ENCODE data around the gene FRMPD2.

Gene FRMPD2

GRCh38 chr10:48239618-48240017 is 34.9 kb downstream of the FRMPD2 start:
- no peak overlapping the region for H3K4me3 ChIP-seq (ENCODE audit: low read length)
- no peak for TF ChIP-seq ZNF274 (IDR thresholded peaks at IDR 0.05; ENCODE audit: low read depth, low read length)

DNA sequence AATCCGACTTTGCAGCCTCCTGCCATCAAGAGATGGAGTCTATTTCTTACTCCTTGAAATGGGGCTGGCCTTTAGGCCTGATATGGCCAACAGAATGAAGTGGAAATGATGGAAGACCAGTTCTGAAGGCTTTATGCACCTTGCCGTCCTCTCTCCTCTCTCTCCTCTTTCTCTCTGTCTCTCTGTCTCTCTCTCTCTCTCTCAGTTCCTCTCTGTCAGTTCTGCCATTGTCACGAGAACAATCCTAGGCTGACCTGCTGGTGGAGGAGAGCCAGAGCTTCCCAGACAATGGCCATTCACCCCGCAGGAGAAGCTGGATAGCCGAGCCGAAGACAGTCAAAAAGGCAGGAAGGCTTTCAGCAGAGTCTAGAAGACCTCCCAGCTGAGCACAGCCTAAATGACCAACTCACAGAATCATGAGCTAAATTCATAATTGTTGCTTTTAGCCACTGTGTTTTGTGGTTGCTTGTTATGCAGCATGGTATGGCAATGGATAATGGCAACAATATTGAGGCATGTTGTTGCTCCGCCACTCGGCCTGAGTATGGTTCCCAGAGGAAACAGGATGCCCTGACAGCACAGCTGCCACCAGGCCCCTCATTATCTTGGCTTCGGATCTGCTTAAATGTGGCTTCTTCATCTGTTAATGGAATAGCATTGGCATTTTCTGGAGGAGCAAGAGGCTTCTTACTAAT is 35.5 kb downstream of the FRMPD2 start:
- TF ChIP-seq ZNF274 (IDR thresholded peaks at IDR 0.05; ENCODE audit: low read depth, low read length) = no peak
- no peak overlapping the region for H3K4me3 ChIP-seq (ENCODE audit: low read length)

DNA sequence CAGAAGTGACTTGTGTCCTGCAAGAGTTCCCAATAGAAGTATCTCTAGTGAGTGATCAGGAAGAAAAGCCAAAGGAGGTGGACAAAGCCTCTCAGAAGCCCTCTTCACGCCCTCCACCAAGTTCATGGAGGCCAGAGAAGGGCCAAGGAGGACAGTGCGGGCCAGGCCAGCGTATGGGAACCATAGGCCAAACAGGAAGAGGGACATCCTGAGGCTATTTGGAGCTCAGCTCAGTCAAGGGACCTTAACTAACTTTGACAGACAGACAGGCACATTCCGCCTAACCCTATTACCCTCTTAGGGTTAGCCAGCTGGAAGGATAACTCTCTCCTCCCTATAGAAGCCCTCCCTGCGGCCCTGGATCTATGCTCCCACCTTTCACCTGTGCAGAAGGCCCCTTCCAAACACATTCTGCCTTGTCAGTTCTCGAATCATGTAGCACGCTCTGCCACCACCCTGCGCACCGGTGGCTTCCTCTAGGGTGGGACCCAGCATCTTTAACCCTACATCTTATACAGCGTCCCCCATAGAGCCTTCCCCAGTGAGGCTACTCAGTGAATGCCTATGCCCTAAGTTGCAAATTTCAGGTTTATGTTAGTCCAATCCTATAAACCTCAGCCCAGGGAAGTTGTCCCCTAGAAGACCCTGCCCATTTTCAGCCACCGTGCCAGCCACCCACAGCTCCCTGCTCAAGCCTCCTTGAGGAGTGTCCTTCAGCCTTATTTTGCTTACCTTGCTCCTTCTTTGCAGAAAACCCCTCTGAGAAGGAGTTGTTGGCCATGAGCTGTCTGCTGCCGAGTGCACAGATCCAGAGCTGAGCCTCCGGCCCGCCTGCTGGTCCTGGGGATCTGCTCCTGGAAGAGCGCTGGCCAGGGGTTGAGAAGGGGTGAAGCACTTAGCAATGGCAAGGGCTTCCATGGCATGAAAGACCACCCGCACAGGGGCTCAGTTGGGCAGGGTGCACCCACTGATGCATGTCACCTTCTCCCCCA is 36.9 kb downstream of the FRMPD2 start:
- TF ChIP-seq ZNF274 (IDR thresholded peaks at IDR 0.05; ENCODE audit: low read depth, low read length) = no peak
- H3K4me3 ChIP-seq (ENCODE audit: low read length) = no peak overlapping the region

GRCh38 chr10:48236199-48236621 is 38.3 kb downstream of the FRMPD2 start:
- H3K4me3 ChIP-seq (ENCODE audit: low read length) = no peak overlapping the region
- no peak for TF ChIP-seq ZNF274 (IDR thresholded peaks at IDR 0.05; ENCODE audit: low read depth, low read length)

GRCh38 chr10:48235501-48235900 is 39.0 kb downstream of the FRMPD2 start:
- TF ChIP-seq ZNF274 (IDR thresholded peaks at IDR 0.05; ENCODE audit: low read depth, low read length) = no peak
- H3K4me3 ChIP-seq (ENCODE audit: low read length) = no peak overlapping the region

DNA sequence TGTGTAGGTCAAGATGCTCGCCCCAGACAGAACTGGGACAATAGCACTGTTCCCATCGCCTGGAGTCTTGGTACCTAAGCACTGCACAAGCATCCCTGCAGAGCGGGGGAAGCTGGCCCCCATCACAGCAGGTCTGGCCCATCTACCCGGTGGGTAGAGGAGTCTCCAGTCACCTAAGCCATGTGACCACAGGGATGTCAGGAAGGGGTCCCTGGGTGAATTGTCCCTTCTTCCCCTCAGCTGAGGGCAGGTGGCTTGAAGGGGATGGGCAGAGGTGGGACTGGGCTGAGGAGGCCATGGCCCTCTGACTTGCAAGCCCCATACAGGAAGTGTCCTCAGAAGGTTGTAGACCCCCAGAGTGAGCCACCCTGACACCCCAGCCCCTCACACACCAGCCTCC is 39.7 kb downstream of the FRMPD2 start:
- no peak overlapping the region for H3K4me3 ChIP-seq (ENCODE audit: low read length)
- no peak for TF ChIP-seq ZNF274 (IDR thresholded peaks at IDR 0.05; ENCODE audit: low read depth, low read length)

GRCh38 chr10:48234295-48234694 is 40.2 kb downstream of the FRMPD2 start:
- no peak for TF ChIP-seq ZNF274 (IDR thresholded peaks at IDR 0.05; ENCODE audit: low read depth, low read length)
- H3K4me3 ChIP-seq (ENCODE audit: low read length) = no peak overlapping the region

GRCh38 chr10:48233559-48234005 is 40.9 kb downstream of the FRMPD2 start:
- no peak for TF ChIP-seq ZNF274 (IDR thresholded peaks at IDR 0.05; ENCODE audit: low read depth, low read length)
- no peak overlapping the region for H3K4me3 ChIP-seq (ENCODE audit: low read length)

- no peak for TF ChIP-seq ZNF274 (IDR thresholded peaks at IDR 0.05; ENCODE audit: low read depth, low read length)
- no peak overlapping the region for H3K4me3 ChIP-seq (ENCODE audit: low read length)
Measured at GRCh38 chr10:48232717-48233447, 41.6 kb downstream of the FRMPD2 start.

DNA sequence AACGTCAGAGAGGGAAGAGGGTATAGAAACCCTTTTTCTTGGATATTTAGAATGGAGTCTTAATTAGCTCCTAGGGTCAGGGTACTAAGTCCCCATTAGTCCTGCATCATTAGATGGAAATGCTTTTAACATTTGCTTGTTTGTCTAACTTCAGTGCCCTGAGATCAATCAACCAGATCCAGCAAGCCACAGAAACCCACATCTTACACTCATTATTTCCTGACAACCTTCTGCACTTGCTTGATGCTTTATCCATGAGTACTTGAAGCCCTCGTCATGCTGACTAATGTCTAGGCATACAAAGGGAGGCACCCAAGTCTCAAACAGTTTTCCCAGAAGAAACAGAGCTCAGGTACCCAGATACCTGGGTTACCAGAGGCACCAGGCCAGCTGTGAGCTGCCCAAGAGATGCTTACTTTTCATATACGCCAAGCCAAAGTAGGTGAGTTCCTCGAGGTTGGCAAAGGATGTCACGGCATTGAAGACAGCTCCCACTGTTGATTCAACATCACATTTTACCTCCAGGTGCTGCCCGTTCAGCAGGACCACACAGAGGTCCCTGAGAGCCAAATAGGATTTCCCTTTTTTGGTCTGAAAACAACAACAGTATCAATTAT is 42.7 kb downstream of the FRMPD2 start:
- H3K4me3 ChIP-seq (ENCODE audit: low read length) = no peak overlapping the region
- no peak for TF ChIP-seq ZNF274 (IDR thresholded peaks at IDR 0.05; ENCODE audit: low read depth, low read length)

DNA sequence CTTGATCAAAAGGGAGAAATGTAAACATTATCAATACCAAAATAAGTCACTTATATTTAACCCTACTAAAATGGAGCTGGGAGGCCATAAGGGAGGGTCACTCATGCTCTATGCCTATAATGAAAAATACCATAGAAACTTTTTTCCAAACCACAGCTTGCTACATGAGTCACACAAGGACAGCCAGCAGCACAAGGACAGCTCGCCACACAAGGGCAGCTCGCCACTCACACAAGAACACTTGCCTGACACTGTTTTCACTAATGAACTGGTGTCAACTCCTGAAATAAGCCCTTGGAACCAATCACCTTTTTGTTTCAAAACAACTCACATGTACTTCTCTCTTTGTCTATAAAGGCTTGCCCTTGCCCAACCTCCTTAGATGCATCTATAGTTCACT is 43.3 kb downstream of the FRMPD2 start:
- H3K4me3 ChIP-seq (ENCODE audit: low read length) = no peak overlapping the region
- TF ChIP-seq ZNF274 (IDR thresholded peaks at IDR 0.05; ENCODE audit: low read depth, low read length) = no peak

DNA sequence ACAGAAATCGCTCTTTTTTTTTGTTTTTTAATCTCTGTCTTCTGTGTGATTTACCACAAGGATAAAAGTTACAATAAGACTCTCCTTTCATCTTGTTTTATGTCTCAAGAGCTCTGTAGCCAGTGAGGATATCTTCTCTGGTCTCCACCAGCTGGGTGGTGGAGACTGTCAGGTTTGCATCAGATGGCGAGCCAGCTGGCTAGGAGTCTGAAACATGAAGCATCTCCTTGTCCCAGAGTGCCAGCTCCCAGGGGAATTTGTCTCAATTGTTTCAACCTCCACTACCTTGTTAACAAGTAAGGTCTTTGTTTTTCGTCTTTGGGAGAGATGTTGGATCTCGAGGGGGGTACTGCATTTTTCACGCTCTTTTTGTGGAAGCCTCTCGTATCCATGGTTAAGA is 47.3 kb downstream of the FRMPD2 start:
- TF ChIP-seq ZNF274 (IDR thresholded peaks at IDR 0.05; ENCODE audit: low read depth, low read length) = no peak
- H3K4me3 ChIP-seq (ENCODE audit: low read length) = no peak overlapping the region

DNA sequence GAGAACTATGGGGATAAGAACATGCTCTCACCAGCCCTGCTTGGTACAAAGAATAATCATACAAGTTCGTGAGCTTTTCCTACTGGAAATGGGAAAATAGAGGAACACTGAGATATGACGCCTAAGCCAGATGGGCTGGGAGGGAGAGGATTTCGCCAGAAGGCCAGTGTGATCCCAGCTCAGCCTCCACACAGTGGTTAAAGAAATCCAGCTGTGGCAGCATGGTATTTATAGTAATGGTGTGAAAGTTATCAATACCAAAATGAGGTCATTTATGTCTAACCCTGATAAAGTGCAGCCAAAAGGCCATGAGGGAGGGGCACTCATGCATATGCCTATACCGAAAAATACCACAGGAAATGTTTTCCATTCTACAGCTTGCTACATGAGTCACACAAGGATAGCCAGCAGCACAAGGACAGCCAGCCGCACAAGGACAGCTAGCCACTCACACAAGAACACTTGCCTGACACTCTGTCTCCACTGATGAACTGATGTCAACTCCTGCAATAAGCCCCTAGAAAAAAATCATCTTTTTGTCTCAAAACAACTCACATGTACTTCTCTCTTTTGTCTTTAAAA is 49.4 kb downstream of the FRMPD2 start:
- no peak overlapping the region; the same call in 1 of the 2 replicates for H3K4me3 ChIP-seq (ENCODE audit: low read length)
- TF ChIP-seq ZNF274 (IDR thresholded peaks at IDR 0.05; ENCODE audit: low read depth, low read length) = no peak

Measured in GM08714 (cell line).